NCI-H510A treated with DMSO at 0.1 percent for 48 hours (cell line): Measurements from ENCODE around the gene RELCH.

Source experiments
- DNase-seq: peaks from one replicate; lab custom pipeline; 2025; lab: John Stamatoyannopoulos, UW

Gene RELCH

GRCh38 chr18:62324917-62325805, 138.1 kb downstream of the RELCH start, which contains the start of gene TNFRSF11A:
TSS of gene TNFRSF11A (plus strand) at chr18:62325310. CDS start at chr18:62325353, 43 bp downstream.
- peak; percentile 46 for DNase-seq

- peak; percentile 41 for DNase-seq
Measured at GRCh38 chr18:62325806-62326645, 139.0 kb downstream of the RELCH start.

- no peak for DNase-seq
Measured at GRCh38 chr18:62326646-62327348, 139.7 kb downstream of the RELCH start.

GRCh38 chr18:62327977-62328376, 140.9 kb downstream of the RELCH start:
- DNase-seq = no peak

GRCh38 chr18:62328586-62329525, 141.8 kb downstream of the RELCH start:
- no peak for DNase-seq

- peak; percentile 47 for DNase-seq
Measured at GRCh38 chr18:62329691-62330454, 142.8 kb downstream of the RELCH start.

- DNase-seq = no peak
Measured at GRCh38 chr18:62330650-62331049, 143.6 kb downstream of the RELCH start.

- DNase-seq = no peak
Measured at GRCh38 chr18:62331581-62332356, 144.7 kb downstream of the RELCH start.

- no peak for DNase-seq
Measured at GRCh38 chr18:62332431-62332830, 145.4 kb downstream of the RELCH start.

GRCh38 chr18:62332964-62333695, 146.1 kb downstream of the RELCH start:
- no peak for DNase-seq

GRCh38 chr18:62334120-62334519, 147.1 kb downstream of the RELCH start:
- no peak for DNase-seq

- no peak for DNase-seq
Measured at GRCh38 chr18:62335494-62335893, 148.4 kb downstream of the RELCH start.

GRCh38 chr18:62336618-62337017, 149.6 kb downstream of the RELCH start:
- DNase-seq = no peak

- DNase-seq = no peak
Measured at GRCh38 chr18:62337336-62337735, 150.3 kb downstream of the RELCH start.

GRCh38 chr18:62338446-62339105, 151.5 kb downstream of the RELCH start:
- DNase-seq = no peak

- no peak for DNase-seq
Measured at GRCh38 chr18:62339106-62339988, 152.3 kb downstream of the RELCH start.

- no peak for DNase-seq
Measured at GRCh38 chr18:62340996-62341395, 153.9 kb downstream of the RELCH start.
